Measurements from ENCODE around the gene POFUT1.

DNA sequence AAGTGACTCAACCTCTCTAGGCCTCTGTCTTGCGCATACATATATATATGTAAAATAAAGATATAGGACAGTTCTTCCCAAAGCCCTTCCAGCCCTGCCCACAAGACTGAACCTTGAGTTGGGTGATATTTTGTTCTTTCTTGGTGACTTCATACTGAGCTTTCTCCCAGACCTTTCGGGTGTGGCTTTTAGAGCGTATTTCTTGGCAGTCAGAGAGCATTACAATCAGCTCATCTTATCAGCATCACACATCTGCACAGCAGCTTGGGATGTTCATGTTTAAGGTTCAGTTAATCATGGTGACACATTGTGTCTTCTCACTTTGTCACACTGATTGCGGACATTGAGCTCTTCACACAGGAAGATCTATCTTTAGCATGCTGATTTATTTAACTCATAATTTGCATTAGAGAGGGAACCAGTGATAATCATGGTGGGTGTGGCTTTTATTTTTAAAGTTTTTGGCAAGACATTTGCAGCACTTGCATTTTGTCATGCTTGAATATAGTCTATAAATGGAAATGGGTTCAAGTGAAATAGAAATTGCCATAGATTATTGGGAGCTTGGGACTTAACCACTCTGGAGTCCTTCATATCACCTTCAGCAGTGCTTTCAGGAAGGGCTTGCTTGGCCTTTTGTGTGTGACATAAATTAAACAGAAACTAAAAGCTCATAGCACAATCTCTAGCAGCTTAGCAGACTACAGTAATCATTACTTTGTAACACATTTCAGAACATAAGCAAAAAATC lies 78.1 kb downstream of the POFUT1 start:
- TF ChIP-seq, protein P1, sequence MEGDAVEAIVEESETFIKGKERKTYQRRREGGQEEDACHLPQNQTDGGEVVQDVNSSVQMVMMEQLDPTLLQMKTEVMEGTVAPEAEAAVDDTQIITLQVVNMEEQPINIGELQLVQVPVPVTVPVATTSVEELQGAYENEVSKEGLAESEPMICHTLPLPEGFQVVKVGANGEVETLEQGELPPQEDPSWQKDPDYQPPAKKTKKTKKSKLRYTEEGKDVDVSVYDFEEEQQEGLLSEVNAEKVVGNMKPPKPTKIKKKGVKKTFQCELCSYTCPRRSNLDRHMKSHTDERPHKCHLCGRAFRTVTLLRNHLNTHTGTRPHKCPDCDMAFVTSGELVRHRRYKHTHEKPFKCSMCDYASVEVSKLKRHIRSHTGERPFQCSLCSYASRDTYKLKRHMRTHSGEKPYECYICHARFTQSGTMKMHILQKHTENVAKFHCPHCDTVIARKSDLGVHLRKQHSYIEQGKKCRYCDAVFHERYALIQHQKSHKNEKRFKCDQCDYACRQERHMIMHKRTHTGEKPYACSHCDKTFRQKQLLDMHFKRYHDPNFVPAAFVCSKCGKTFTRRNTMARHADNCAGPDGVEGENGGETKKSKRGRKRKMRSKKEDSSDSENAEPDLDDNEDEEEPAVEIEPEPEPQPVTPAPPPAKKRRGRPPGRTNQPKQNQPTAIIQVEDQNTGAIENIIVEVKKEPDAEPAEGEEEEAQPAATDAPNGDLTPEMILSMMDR (IDR thresholded peaks at IDR 0.05) = no peak
- no peak for TF ChIP-seq POLR2A (IDR thresholded peaks at IDR 0.05)

Data from heart left ventricle (tissue), 13 donors.